NOMO-1 (cell line): ENCODE results near the gene GCLM.
"Not testable (repeated sequence)": the region's sequence is repeated elsewhere in the genome, so short reads cannot be mapped to it uniquely, and the experiment has no call there.

Source experiments
- DNase-seq, 2 experiments: peaks; one replicate each; lab custom pipeline; 2025; ENCODE audit not compliant: unreplicated experiment in 2 of 2; lab: John Stamatoyannopoulos, UW

Gene GCLM, protein sequence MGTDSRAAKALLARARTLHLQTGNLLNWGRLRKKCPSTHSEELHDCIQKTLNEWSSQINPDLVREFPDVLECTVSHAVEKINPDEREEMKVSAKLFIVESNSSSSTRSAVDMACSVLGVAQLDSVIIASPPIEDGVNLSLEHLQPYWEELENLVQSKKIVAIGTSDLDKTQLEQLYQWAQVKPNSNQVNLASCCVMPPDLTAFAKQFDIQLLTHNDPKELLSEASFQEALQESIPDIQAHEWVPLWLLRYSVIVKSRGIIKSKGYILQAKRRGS

DNA sequence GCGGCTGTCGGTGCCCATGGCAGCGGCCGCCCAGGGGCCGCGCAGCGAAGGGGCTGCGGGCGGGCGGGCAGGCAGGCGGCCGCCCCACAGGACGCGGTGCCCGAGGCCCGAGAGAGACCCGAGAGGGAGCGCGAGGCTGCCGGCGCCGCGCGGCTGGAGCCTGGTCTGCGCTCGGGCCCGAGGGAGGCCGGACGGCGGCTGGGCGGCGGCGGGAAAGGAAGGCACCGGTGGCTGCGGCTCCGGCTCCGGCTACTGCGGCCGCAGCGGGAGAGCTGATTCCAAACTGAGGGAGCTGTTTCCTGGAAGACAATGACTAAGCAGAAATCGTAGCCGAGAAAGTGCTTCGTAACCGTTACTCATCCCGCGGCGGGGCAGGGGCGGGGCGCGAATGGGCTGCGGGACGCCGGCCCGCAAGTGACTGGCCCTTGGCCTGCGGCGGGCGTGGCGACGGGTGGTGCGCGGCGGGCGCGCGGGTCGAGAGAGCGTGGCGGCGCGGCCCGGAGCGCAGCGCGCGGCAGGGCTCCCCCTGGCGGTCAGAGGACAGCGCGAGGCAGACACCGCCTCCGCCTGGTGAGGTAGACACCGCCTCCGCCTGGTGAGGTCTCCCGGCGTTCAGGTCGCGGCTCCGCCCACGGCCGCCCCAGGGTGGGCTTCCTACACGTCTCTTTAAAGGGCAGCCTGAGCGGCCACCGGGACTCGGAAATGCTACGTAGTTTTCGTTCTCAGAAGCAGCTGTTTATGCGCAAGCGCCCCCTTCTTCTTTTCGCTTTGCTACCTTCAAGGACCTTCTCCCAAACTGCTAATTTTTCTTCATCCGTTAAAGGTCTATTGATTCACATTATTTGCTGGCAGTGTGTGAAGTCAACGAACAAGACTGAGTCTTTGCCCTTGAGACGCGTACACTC lies at the start of gene GCLM:
GCLM (minus strand) TSS at position 285 of the 905 bp plus-strand sequence; CDS start at position 18, 267 bp downstream.
- DNase-seq = peak; percentile 86 to 96

DNA sequence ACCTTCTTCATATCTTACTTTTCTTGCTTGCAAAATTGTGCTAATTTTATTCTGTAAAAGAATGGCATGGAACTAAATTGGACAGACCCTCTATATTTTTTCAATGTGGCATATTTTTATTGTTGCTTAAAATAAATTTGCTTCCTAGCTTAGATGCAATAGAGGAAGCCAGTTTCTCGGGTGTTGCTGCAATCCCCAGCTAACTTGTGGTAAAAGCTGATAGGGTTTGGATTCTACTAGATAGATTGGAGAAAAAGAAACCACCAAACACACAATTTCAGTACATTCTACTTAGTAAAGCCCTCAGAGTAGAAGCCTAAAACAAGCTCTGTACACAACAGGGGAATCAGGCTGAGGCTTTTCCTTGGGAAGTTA lies 49.5 kb upstream of the GCLM start:
- DNase-seq = peak in 1 of 2 experiments; percentile 67

DNA sequence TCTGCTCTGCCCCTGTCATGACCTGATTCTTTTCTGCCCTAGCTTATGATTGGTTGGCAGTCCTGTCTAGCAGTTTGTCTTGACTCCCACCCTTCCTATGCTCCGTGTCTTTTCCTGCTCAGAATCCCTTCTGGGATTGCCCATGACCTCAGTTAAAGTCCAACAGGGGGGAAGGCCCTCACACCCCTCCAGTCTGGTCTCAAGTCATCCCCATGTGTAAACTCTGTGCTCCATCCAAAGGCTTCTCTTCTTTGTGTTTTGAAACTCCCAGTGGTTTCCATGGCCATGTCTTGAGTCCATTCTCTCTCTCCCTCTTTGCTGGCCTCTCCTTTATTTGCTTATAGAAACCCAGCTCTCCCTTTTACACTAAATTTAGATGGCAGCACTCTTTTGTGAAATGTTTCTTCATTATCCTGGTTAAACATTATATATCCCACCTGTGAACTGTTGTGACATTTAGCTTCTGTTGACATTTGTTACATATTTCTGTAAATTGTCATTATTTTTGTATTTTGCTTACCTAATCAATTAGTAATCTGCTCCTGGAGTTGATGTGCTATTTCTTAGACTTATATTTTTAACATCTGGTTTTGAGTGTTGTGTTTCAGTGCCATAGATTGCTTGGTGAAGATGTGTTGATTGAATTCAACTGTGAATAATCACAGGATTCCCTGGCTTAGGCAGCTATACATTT lies 48.9 kb upstream of the GCLM start:
- DNase-seq = no peak

DNA sequence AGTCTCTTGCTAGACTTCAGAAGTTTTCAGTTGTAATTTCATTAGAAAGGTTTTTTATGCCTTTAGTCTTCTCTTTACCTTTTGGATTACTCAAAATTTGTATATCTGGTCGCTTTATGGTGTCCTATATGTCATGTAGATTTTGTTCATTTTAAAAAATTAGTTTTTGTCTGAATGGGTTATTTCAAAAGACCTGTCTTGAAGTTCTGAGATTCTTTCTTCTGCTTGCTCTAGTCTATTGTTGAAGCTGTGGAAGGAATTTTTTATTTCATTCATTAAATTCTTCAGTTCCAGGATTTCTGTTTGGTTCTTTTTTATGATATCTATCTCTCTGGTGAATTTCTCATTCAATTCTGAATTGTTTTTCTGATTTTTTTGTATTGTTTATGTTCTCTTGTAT lies 46.5 kb upstream of the GCLM start:
- DNase-seq = no peak

DNA sequence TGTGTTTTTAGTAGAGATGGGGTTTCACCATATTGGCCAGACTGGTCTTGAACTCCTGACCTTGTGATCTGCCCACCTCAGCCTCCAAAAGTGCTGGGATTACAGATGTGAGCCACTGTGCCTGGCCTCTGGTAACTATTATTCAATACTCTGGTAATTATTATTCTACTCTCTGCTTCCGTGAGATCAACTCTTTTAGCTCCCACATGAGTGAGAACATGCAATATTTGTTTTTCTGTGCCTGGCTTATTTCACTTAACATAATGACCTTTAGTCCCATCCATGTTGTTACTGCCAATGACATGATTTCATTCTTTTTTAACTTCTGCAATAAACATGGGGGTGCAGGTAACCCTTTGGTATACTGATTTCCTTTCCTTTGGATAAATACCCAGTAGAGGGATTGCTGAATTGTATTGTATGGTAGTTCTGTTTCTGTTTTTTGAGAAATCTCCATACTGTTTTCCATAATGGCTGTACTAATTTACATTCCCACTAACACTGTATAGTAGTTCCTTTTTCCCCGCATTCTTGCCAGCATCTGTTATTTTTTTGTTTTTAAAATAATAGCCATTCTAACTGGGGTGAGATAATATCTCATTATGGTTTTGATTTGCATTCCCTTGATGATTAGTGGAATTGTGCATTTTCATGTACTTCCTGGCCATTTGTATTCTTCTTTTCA lies 37.9 kb upstream of the GCLM start:
- DNase-seq = not testable (repeated sequence)

DNA sequence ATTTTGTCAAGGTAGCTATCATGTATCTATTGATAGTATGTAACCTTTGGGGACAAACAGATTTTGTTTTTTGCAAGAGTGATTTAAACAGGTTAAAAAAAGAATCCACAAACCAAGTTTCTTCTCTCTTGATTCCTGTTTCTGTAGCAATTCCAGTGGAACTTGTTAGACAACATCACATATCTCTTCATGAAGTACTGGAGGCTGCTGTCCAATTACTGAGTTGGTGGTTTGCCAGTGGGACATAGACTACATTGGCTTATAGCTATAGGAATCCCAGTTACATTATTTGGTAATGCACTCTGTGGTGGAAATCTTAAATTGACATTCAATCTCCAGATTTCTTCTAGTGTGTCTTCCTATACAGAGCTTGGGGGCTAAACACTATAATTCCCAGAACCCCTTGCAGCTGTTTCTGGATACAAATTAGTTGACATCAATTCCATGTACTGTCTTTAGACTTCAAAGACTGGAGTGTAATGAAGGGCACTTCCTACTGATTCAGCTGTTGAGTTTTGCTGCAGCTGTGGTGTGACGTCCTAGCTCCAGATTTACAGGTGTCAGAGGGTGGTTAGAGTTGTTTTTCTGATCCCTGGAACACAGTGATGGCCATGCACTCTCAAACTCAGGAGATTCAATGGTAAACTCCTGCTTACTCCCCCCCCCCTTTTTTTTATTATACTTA lies 29.4 kb upstream of the GCLM start:
- DNase-seq = no peak

DNA sequence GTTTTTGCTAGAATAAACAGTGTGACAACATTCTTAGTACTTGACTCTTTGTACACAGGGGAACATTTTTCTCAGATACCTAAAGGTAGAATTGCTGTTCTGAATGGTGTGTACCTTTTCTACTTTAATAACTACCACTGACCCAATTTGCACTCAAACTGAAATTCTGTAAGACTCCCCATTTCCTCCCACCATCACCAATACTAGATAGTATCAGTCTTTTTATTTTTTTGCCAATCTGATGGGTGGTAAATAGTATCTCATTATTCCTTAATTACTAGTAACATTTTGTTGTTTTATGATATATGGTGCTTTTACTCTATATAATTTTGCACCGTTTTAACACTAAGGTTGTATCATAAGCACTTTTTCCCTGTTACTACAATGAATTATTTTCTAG lies 28.8 kb upstream of the GCLM start:
- DNase-seq = no peak

DNA sequence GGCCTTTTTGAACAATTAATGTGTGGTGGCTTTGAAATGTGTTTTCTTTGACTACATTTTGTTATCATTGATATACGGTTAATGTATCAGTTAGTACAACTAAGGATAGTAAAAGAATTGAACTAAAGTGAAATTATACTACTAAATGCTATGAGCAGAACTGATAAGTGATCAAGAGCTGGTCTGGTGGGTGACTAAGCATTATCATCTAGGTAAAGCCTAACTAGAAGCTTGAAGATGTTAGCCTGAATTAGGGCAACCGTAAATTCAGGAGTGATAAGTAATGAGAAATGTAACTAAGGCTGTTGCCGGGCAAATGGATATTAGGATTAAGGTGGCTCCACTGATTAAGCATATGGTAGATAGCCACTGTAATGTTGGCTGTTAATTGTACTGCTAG lies 16.0 kb upstream of the GCLM start:
- DNase-seq = no peak

DNA sequence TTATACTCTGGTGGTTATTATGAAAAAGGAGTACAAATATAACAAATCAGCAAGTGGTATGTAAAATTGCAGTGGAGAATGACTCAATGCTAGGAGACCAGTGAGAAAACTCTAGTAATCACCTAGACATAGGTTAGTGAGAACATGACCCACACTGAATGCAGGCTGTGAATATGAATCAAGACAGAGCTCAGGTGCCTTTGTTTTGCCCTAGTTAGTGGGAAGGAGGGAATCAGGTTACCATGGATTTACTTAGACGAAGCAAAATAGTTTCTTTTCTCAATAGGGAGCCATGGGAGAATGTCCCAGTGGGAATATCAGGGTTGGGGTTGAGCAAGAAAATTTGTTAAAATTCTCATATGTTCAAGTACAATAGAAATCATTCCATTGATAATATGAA lies 10.6 kb upstream of the GCLM start:
- no peak for DNase-seq

DNA sequence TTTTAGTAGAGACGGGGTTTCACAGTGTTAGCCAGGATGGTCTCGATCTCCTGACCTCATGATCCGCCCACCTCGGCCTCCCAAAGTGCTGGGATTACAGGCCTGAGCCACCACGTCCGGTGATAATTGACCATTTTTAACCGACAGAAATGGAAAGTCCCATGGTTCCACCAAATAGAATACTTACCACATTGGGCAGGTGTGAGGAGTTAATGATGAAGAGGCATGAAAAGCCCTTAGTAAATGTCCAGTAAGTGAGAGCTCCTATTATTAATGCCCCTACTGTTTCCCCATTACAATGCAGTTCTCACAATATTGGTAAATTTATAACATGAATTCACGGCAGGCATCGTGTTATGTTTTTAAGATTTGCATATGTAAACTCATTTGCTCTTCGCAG lies 8.1 kb upstream of the GCLM start:
- no peak for DNase-seq

DNA sequence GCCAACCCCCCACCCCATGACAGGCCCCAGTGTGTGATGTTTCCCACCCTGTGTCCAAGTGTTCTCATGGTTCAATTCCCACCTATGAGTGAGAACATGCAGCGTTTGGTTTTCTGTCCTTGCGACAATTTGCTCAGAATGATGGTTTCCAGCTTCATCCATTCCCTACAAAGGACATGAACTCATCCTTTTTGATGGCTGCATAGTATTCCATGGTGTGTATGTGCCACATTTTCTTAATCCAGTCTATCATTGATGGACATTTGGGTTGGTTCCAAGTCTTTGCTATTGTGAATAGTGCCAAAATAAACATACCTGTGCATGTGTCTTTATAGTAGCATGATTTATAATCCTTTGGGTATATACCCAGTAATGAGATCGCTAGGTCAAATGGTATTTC lies 1.6 kb upstream of the GCLM start:
- DNase-seq = not testable (repeated sequence)

DNA sequence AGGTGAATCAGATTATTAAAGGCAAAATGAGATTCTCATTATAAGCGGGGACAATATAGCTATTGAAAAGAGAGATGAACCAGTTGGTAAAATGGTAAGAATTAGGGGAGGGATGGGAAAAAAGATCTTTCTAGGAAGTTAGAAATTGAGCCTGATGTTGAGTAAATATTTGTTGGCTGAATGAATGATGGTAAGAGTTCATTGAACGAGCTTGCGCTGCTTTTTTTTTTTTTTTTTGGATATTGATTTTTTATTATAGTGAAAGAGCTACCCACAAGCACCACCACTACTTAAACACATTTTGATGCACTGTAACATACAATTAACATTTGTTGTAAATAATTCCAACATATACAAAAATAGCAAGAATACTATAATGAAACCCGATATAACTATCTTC lies 1.1 kb upstream of the GCLM start:
- DNase-seq = no peak

DNA sequence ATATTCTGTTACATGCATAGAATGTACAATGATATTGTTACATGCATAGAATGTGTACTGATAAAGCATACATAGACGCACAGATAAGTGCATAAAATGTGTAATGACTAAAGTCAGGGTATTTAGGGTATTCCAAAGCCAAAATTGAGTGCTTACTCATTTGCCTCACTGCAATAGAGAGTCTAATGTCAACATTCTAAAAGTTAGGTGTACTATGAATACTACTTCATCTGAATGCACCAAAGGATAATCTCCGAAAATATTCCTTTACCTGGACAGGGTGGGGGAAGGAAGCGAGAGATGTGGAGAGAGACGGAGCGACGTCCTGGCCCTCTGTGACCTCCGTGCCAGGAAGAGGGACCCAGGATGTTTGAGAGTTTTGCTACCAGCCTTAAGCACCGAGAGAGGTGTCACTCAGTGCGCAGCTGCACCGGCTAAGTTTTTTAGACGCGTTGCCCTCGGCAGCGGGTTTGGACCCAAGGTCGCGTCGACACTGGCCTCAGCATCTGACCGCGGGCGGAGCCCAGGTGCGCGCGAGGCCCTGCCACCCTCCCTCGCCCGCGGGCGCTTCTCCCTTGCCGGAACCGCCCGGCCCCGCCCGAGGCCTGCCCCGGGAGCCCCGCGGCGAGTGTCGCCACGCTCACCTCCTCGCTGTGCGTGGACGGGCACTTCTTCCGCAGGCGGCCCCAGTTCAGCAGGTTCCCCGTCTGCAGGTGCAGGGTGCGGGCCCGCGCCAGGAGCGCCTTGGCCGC lies 660 bp downstream of the GCLM start:
- DNase-seq = peak in 1 of 2 experiments; percentile 30

DNA sequence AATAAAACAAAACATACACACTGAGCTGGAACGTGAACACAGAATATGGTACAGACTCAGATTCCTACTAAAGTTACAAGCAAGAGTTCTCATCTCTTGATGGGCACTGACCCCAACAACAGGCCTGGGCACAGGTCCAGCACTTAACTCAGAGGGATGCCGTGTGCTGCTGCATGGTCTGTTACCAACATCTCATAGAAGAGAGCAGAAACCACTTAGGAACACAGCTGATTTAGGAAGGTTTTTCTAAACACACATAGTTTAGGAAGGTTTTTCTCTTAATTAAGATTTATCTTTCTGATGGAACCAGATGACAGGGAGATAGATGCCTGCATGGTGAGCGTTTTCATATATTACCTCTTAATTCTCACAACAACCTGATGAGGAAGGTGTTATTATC lies 1.5 kb downstream of the GCLM start:
- DNase-seq = no peak

DNA sequence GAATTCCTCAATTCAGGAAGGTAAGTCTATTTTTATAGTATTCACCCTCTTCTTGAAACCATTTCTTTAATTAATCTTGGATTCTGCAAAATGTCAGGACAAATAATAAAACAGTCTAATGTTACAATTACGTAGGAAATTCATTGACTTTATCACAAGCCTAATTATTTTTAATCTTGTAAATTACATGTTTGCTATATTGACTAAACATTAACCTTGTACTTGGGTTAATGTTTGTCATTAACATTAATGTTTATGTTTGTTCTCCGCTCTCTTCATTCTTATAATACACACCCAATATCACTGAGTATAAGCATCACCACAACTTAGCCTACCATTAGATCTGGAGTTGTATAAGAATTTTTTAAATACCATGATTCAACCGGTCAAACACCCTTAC lies 2.8 kb downstream of the GCLM start:
- DNase-seq = no peak

DNA sequence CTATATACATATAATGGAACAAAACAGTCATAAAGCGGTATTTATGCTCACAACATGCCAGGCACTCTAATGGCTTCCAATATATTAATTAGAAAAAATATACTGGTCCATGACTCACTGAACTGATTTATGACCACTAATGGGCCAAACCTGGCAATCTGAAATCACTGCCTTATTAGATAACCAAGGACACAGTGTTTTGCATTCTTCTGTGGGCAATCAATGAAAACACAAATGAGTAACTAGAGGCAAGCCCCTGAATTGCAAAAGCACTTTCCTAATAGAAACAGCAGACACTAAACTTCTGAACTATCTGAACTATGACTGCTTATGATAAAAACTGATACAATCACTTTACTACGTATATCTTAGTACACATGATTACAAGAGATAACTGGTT lies 3.5 kb downstream of the GCLM start:
- DNase-seq = no peak

DNA sequence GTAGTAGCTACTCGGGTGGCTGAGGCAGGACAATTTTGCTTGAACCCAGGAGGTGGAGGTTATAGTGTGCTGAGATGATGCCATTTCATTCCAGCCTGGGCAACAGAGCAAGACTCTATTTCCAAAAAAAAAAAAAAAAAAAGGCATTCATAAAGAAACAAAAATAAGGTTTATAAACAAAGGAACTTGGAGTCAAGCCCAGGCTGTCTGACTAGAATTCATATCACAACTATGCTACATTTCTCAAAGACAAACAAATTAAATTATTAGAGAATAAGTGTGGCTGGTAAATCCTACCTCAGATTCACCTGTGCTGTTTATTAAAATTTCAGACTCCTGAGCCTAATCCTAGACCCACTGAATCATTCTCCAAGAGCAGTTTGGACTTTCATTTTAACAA lies 4.2 kb downstream of the GCLM start:
- DNase-seq = no peak

DNA sequence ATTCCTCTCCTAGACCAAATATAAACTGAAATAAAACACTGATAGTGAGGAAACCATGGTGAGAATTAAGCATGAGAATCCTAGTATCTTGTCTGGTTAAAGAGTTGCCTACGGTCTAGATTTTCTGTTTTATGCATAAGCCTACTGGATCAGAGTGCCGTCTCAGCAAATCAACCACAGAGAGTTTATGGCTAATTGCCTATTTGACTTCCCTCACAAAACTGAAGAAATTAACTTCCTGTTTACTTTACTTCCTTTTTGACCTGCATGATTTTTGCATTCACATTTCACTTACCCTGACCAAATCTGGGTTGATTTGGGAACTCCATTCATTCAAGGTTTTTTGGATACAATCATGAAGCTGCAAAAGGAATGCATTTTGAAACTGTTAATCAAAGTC lies 5.0 kb downstream of the GCLM start:
- peak; percentile 38 to 87 for DNase-seq

DNA sequence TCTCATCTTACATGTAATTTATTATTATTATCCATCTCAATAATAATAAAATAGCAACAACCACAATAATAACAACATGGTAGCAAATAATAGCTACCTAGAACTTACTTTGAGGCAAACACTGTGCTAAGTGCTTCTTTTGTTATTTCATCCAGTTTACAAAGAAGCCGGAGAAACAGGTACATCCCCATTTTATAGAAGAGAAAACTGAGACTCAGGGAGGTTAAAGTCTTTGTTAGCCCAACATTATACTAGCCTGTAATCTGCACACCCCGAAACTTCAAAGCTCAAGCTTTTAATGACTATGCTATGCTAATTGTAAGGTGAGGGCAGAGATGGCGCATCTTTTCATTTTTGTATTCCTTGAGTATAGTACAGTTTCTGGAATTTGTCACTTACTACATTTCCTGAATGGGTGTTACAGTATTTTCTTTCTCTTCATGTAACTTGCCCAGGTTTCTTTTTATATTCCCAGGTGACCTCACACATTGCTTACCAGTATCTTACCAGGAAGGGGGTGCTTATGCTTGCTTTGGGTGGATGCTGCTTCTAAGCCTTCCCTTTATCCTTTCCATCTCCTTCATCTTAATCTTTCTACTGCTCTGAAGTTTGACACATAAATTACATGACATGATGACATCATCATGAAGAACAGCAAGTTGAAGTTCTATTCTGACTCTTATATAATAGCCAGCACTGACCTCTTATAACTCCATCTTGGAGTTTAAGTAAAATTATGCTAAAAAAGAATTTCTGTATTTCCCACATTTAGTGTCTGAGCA lies 8.3 kb downstream of the GCLM start:
- DNase-seq = no peak
